Right lobe of liver (tissue), 4 donors: ENCODE measurements around the gene CACFD1.

Source experiments
- POLR2A ChIP-seq: fragments of 450-650 bp; IDR thresholded peaks from one replicate; pipeline ENCODE4 v1.6.1; 2017; ENCODE audit warnings: antibody characterized with exemption, mild to moderate bottlenecking
- TF ChIP-seq, protein P1 (sequence below), 4 donors: fragments of 200-600 bp in 3 of 4; fragments of 450-650 bp in 1 of 4; IDR thresholded peaks; one replicate each; pipeline versions ENCODE4 v1.5.1 to v1.8.0; 2016 to 2022; ENCODE audit warnings: antibody characterized with exemption in 4 of 4, mild to moderate bottlenecking in 2 of 4
- donor health status: DM: no; HTN: no; CAD: no.
- donor health status: DM: no; HTN: no; CAD: no.
- donor health status: DM: no; HTN: yes; CAD: no.

DNA sequence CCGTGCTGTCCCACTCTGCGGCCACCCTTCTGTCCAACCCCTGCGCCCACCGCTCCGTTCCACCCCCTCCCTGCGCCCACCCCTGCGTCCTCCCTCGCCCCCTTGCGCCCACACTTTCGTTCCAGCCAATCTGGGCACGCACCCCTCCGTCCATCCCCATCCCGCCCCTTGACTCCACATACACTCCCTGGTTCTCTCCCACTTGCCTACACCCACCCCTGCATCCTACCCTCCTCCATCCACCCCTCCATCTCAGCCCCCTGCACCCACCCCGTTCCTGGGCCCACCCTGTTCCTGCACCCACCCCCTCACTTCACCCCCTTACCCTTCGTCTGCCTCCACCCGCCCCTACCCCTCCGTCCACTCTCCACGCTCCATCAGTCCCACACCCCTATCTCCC lies 30.6 kb upstream of the CACFD1 start:
- TF ChIP-seq, protein P1, sequence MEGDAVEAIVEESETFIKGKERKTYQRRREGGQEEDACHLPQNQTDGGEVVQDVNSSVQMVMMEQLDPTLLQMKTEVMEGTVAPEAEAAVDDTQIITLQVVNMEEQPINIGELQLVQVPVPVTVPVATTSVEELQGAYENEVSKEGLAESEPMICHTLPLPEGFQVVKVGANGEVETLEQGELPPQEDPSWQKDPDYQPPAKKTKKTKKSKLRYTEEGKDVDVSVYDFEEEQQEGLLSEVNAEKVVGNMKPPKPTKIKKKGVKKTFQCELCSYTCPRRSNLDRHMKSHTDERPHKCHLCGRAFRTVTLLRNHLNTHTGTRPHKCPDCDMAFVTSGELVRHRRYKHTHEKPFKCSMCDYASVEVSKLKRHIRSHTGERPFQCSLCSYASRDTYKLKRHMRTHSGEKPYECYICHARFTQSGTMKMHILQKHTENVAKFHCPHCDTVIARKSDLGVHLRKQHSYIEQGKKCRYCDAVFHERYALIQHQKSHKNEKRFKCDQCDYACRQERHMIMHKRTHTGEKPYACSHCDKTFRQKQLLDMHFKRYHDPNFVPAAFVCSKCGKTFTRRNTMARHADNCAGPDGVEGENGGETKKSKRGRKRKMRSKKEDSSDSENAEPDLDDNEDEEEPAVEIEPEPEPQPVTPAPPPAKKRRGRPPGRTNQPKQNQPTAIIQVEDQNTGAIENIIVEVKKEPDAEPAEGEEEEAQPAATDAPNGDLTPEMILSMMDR (IDR thresholded peaks at IDR 0.05), result no peak
- TF ChIP-seq POLR2A, result no peak
